Stimulated activated CD8-positive, alpha-beta memory T cell treated with anti-CD3 and anti-CD28 coated beads, Interleukin-4, amount 100 ng/mL, for 48 hours (primary cell): ENCODE data around the gene CNFN.

Source experiments
- DNase-seq: peaks from one replicate; pipeline ENCODE4 v3.0.0-alpha.2; 2020

CNFN gene, protein sequence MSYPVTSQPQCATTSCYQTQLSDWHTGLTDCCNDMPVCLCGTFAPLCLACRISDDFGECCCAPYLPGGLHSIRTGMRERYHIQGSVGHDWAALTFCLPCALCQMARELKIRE

GRCh38 chr19:42389899-42390298 is at the start of gene CNFN:
CNFN (minus strand) TSS chr19:42390297; CDS start chr19:42389037, 1,260 bp downstream.
- DNase-seq, result no peak

DNA sequence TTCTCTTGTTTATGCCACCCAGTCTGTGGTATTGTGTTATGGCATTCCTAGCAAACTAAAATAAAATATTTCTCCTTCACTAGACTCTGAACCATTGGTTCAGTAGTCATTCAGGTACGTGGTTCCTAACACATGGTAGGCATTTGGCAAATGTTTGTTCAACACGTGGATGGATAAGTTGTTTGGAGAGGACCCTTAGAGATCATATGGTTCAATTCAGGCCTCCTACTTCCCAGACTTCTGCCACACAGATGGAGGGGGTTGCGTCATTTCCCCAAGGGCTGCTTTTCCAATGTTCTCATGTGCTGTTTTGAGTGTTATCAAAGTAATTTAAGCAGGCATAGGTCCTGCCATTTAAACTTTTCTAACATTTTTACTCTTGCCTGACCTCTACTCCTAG is 45.9 kb upstream of the CNFN start:
- no peak for DNase-seq

GRCh38 chr19:42435316-42435715 is 45.2 kb upstream of the CNFN start:
- DNase-seq, result no peak

- DNase-seq, result peak; percentile 75
Observed at GRCh38 chr19:42433503-42434260, 43.6 kb upstream of the CNFN start.

DNA sequence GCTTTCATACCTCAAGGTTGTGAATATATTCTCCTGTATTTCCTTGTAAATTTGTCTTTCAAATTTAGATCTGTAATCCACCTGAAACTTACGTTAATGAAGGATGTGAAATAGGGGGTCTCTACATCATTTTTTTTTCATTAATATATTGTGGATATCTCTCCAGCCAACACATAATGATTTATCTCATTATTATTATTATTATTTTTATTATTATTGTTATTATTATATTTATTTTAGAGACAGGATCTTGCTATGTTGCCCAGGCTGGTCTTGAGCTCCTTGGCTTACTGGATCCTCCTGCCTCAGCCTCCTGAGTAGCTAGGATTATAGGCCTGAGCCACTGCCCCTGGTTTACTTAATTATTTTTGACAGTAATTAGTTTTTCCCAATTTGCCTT is 41.4 kb upstream of the CNFN start:
- DNase-seq, result no peak

- no peak for DNase-seq
Observed at GRCh38 chr19:42428676-42429075, 38.6 kb upstream of the CNFN start.

DNA sequence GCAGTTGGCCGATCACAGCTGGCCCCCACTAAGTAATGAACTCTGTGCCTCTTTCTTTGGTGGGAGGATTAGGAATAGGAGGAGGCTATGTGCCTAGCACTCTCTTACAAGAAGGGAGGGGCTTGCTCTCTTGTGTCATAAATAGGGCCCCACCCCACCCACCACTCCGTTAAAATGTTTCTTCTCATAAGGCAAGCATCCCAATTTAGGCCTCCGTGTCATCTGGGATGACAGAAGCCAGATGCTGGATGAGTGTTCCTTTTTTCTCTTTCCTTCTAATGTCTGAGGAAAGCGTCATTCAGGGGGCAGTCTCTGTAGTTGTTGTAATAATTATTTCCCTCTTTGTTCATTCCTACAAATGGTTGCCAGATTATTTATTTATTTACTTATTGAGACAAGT is 37.2 kb upstream of the CNFN start, which contains the start of gene LIPE:
LIPE (minus strand) TSS at position 76 of the 400 bp plus-strand sequence. CDS start 239 bp downstream, outside the sequence.
- DNase-seq, result no peak

- DNase-seq, result no peak
Observed at GRCh38 chr19:42426643-42427042, 36.5 kb upstream of the CNFN start.

DNA sequence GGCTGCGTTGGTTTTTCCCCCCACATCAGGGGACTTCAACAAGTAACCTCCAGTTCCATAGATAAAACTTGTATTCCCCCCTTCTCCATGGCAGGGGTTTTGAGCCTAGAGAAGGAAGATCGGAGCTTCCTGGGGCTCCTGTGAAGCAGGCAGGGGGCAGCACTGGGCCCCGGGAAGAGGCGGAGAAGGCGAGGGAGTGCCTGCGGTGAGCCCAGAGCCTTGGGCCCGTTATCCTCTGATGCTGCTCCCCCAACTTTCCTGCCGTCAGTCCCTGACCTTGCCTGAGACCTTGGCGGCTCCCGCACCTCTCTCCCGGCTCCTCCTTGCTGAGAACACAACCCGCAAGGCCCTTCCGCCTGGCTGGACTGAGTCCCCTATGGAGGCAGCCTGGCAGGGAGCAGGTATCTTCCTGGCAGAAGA is 34.6 kb upstream of the CNFN start:
- no peak for DNase-seq

- no peak for DNase-seq
Observed at GRCh38 chr19:42424345-42424707, 34.2 kb upstream of the CNFN start.

GRCh38 chr19:42423462-42424344 is 33.6 kb upstream of the CNFN start:
- peak; percentile 95 for DNase-seq

DNA sequence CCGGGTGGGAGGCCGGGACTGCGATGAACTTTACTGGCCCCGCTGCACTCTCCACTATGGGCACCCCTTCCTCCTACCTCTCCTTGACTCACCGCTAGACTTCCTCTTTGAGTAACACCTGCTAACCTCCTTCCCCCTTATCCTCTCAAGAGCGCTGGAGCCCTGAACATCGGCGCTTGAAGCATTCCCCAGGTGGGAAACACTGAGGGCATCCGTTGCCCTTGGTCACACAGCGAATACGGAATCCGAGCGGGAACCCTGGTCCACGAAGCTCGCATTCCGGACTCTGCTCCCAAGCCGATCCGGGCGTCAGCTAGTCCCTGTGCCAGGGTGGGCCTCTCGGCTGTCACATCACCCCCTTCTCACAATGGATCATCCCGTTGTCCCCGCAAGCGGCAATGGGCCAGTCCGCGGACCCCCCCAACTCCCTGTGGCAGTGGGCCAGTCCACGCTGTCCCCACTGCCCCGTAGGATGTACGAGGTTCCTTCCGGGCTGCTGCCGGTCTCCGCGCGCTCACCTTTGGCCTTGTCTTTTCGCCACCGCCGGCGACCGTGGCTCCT is 32.9 kb upstream of the CNFN start:
- DNase-seq, result peak; percentile 70

- DNase-seq, result no peak
Observed at GRCh38 chr19:42422092-42422900, 32.2 kb upstream of the CNFN start.

DNA sequence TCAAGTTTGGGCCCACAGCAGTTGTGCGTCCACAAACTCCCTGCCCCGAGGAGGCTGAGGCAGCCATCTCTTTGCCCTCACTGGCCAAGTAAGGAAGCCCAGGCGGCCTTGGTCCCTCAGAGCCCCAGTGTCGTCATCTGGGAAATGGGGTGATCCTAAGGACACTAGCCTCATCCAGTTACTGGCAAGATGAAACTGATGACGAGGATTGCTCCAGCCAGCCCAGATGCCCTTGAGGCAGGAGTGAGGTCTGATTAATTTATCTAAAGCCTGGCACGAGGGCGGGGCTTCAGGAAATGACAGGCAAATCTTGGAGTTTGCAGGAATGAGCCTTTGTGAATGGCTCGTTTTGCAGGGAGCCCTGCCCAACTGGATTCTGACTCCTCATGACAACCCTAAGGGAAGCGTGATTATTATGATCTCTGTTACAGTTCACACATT is 31.5 kb upstream of the CNFN start:
- no peak for DNase-seq

DNA sequence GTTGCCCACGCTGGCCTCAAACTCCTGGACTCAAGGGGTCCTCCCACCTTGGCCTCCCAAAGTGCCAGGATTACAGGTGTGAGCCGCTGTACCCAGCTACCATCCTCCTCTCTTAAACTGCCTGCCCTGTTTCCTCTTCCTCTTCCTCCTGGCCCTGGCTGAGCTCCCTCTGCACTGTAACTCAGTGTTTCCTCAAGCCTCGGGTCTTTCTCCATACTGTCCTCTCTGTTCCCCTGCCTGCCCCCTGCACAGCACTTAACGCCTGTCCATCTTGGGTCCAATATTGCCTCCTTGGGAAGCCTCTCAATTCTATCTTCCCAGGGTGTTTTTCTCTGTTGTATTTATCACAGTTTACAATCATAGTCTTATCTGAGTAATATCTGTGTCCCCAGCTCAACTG is 31.0 kb upstream of the CNFN start:
- DNase-seq, result no peak

GRCh38 chr19:42420055-42420544 is 30.0 kb upstream of the CNFN start:
- DNase-seq, result peak; percentile 86

DNA sequence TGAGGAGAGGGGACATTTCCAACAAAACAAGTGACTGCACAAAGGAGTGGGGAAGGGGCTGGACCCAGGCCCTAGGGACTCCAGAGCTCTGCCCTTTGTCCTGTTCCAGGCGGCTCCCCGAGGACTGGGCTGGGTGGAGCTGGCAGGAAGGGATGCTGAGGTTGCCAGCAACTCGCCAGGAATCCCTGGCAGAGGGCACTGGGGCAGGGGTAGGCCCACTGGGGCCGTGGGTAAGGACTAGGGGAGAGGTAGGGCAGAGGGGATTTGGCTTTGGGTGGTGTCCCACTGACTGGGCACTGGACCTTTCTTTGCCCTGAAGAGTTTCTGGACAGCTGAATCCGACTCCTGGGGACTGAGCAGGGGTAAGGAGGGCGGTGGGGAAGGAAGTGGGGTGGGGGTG is 29.2 kb upstream of the CNFN start:
- no peak for DNase-seq

DNA sequence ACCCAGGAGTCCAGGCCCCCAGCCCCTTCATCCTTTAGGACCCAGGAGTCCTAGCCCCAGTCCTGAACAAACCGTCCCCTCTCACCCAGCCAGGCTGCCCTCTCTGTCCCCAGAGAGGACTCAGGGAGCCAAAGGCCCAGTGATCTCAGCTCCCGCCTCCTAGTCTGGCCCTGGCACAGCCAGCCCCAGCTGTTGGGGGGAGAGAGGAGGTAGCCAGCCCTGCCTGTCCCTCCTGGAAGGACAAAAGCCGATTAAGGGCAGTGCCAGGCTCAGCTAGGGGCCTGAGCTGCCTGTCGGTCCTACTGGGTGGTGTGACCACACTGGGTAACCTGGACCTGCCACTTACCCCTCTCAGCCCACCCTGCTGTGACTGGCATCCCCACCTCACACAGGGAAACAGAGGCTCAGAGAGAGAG is 22.6 kb upstream of the CNFN start:
- no peak for DNase-seq

DNA sequence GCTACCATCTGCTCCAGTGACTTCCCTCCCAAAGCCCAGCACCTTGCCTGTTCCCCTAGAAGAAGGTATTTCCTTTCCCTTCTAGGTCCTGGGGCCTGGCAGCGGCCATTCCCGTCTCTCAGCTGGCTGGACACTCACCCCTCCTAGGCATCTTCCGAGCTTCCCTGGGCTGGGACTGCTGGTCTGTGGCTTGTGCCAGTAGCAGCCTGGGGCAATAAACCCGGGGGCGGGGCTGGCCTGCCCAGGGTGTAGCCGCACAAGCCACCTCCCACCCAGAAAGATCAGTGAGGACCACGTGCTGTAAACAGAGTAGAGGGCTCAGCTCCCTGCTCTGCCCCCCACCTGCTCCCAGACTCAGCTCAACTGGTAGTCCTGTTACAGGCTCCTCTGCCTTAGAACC is 22.1 kb upstream of the CNFN start:
- no peak for DNase-seq

GRCh38 chr19:42411581-42412178 is 21.6 kb upstream of the CNFN start:
- no peak for DNase-seq

DNA sequence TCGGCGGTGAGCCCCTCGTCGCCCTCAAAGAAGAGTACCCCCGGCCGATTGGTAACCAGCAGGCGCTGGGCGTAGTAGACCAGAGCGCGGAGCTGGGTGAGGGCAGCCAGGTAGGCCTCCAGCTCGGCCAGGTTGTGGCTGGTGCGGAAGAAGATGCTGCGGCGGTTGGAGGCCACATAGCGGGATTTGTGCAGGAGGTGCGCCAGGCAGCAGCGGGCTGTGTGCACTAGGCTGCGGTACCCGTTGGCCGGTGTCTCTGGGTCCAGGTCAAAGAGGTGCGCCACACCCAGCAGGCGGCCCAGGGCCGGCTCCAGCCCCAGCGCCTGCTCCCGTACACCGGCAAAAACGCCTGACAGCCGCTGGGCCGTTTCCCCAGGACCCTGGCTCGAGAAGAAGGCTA is 20.3 kb upstream of the CNFN start:
- no peak for DNase-seq

- DNase-seq, result no peak
Observed at GRCh38 chr19:42409477-42409876, 19.4 kb upstream of the CNFN start.
